K562 (cell line): ENCODE measurements around the gene LRP6. TPM values are rescaled to one million over a fixed set of nuclear protein-coding genes. Genes with fewer than 3 reads are reported as not detected.

Source experiments
- BCOR ChIP-seq: fragments of 450-650 bp; IDR thresholded peaks from 2 replicates; pipeline ENCODE4 v1.6.1; 2016
- BHLHE40 ChIP-seq: IDR thresholded peaks from 2 replicates; pipeline ENCODE4 v1.6.1; 2011; ENCODE audit warnings: low read length, improper control_type of control experiment
- CBX5 ChIP-seq: IDR thresholded peaks from 2 replicates; pipeline ENCODE4 v1.6.1; 2014; ENCODE audit warnings: low read depth, borderline replicate concordance
- ETV5 ChIP-seq: sonication (generic); formaldehyde crosslinking; IDR thresholded peaks from 2 replicates; pipeline ENCODE4 v1.4.0; 2020; ENCODE audit warnings: low read depth, mild to moderate bottlenecking, missing genetic modification reagents
- FOSL1 ChIP-seq: fragments of 200-800 bp; sonication (Bioruptor generic); conservative IDR thresholded peaks from 2 replicates; pipeline ENCODE4 v1.6.1; 2016; ENCODE audit warnings: missing genetic modification characterization, missing compliant biosample characterization
- HDAC8 ChIP-seq: fragments of 450-650 bp; IDR thresholded peaks from 2 replicates; pipeline ENCODE4 v1.6.1; 2016; ENCODE audit warnings: mild to moderate bottlenecking, missing genetic modification characterization, moderate library complexity, missing compliant biosample characterization
- HNRNPK ChIP-seq: fragments of 200-400 bp; formaldehyde crosslinking; IDR thresholded peaks from one replicate; pipeline ENCODE4 v1.6.1; 2018; ENCODE audit warnings: mild to moderate bottlenecking, low read depth, low read length; ENCODE audit not compliant: poor library complexity, severe bottlenecking
- KLF10 ChIP-seq: fragments of 250-450 bp; sonication (Bioruptor Pico); IDR thresholded peaks from 2 replicates; pipeline ENCODE4 v1.6.1; 2021; ENCODE audit warnings: matching md5 sums
- MEF2A ChIP-seq: IDR thresholded peaks from 2 replicates; pipeline ENCODE4 v1.6.1; 2011; ENCODE audit warnings: low read depth, mild to moderate bottlenecking, low read length, moderate library complexity; ENCODE audit not compliant: control insufficient read depth
- MLLT1 ChIP-seq, 2 experiments: fragments of 450-650 bp; IDR thresholded peaks; 2 replicates each; pipeline ENCODE4 v1.6.1; 2016
- MTA1 ChIP-seq: fragments of 450-650 bp; IDR thresholded peaks from 2 replicates; pipeline ENCODE4 v1.6.1; 2017; ENCODE audit warnings: borderline replicate concordance
- NR2C2 ChIP-seq, 2 experiments: fragments of 200-800 bp in 1 of 2; sonication (Bioruptor generic) in 1 of 2; sonication (generic) in 1 of 2; formaldehyde crosslinking in 1 of 2; IDR thresholded peaks; 2 replicates each; pipeline versions ENCODE4 v1.6.1 to v1.8.0; 2016 to 2022; ENCODE audit warnings: mild to moderate bottlenecking in 1 of 2, missing compliant biosample characterization in 1 of 2, missing genetic modification characterization in 1 of 2, missing genetic modification reagents in 1 of 2
- PURB ChIP-seq: sonication (generic); formaldehyde crosslinking; IDR thresholded peaks from 2 replicates; pipeline ENCODE4 v1.9.0; 2021; ENCODE audit warnings: low read depth, mild to moderate bottlenecking, missing genetic modification reagents
- RBM39 ChIP-seq: fragments of 200-400 bp; formaldehyde crosslinking; optimal IDR thresholded peaks from 2 replicates; pipeline ENCODE3; 2018; ENCODE audit warnings: low read depth, low read length
- RNF219 ChIP-seq: fragments of 250-450 bp; sonication (Bioruptor Pico); IDR thresholded peaks from 2 replicates; pipeline ENCODE4 v1.5.0; 2022; ENCODE audit warnings: mild to moderate bottlenecking
- SMARCB1 ChIP-seq: IDR thresholded peaks from 2 replicates; pipeline ENCODE4 v1.6.1; 2011; ENCODE audit warnings: improper control_type of control experiment, low read depth; ENCODE audit not compliant: insufficient read length
- SP2 ChIP-seq: IDR thresholded peaks from 2 replicates; pipeline ENCODE4 v1.6.1; 2011; ENCODE audit warnings: mild to moderate bottlenecking, low read depth, low read length, moderate library complexity; ENCODE audit not compliant: poor library complexity, severe bottlenecking; ENCODE audit errors: extremely low read depth
- TRIM28 ChIP-seq: fragments of 450-650 bp; IDR thresholded peaks from 2 replicates; pipeline ENCODE4 v1.6.1; 2017
- USF2 ChIP-seq: sonication (generic); formaldehyde crosslinking; IDR thresholded peaks from 2 replicates; pipeline ENCODE4 v1.5.0; 2020; ENCODE audit warnings: missing genetic modification reagents
- YY1 ChIP-seq, 3 experiments: IDR thresholded peaks; 2 replicates each; pipeline ENCODE4 v1.6.1; 2011; ENCODE audit warnings: low read length in 2 of 3, mild to moderate bottlenecking in 2 of 3, moderate library complexity in 2 of 3, borderline replicate concordance in 1 of 3, control low read depth in 1 of 3, low read depth in 1 of 3; ENCODE audit not compliant: insufficient read depth in 3 of 3, insufficient replicate concordance in 2 of 3, control insufficient read depth in 1 of 3, insufficient read length in 1 of 3; ENCODE audit errors: extremely low read depth in 1 of 3
- ZBTB17 ChIP-seq: fragments of 450-650 bp; formaldehyde crosslinking; IDR thresholded peaks from 2 replicates; pipeline ENCODE4 v1.4.0; 2020; ENCODE audit warnings: mild to moderate bottlenecking
- ZNF124 ChIP-seq: sonication (generic); formaldehyde crosslinking; IDR thresholded peaks from 2 replicates; pipeline ENCODE4 v1.8.1; 2022; ENCODE audit warnings: missing genetic modification reagents
- ZSCAN29 ChIP-seq: fragments of 450-650 bp; IDR thresholded peaks from 2 replicates; pipeline ENCODE4 v1.6.1; 2017
- polyA plus RNA-seq, 8 experiments: library from polyadenylated mRNA; depleted of rRNA in 4 of 8; stranded (reverse) in 5 of 8; unstranded in 3 of 8; fragments of >200 nt; fragmentation: Nextera tagmentation in 2 of 8; fragmentation: Illumina TruSeq in 1 of 8; extraction: Ambion mirVana in 2 of 8; extraction: Trizol in 1 of 8; gene quantifications; 2 replicates each; pipeline versions ENCODE4 v1.2.1 to v1.2.3, GENCODE V29; 2011 to 2014; ENCODE audit warnings: inconsistent platforms in 1 of 8, missing spikeins in 1 of 8
- total RNA-seq, 7 experiments: library from RNA; depleted of rRNA in 6 of 7; stranded (reverse); fragments of >200 nt in 6 of 7; fragmentation: Illumina TruSeq in 2 of 7; extraction: Trizol in 2 of 7; gene quantifications; 2 replicates each; pipeline versions ENCODE4 v1.2.1 to v1.2.3, GENCODE V29; 2011 to 2021; ENCODE audit warnings: low replicate concordance in 1 of 7
- TF ChIP-seq, protein P1 (sequence below): sonication (generic); formaldehyde crosslinking; IDR thresholded peaks from 2 replicates; pipeline ENCODE4 v1.9.0; 2022; ENCODE audit warnings: mild to moderate bottlenecking, missing genetic modification reagents

The LRP6 gene
- total and polyA plus RNA-seq, 9 of the 15 experiments (the other 6 are each of a cell fraction or from before 2014, with no cell fraction given): 3.0 to 17.0 (median 10.8) TPM

DNA sequence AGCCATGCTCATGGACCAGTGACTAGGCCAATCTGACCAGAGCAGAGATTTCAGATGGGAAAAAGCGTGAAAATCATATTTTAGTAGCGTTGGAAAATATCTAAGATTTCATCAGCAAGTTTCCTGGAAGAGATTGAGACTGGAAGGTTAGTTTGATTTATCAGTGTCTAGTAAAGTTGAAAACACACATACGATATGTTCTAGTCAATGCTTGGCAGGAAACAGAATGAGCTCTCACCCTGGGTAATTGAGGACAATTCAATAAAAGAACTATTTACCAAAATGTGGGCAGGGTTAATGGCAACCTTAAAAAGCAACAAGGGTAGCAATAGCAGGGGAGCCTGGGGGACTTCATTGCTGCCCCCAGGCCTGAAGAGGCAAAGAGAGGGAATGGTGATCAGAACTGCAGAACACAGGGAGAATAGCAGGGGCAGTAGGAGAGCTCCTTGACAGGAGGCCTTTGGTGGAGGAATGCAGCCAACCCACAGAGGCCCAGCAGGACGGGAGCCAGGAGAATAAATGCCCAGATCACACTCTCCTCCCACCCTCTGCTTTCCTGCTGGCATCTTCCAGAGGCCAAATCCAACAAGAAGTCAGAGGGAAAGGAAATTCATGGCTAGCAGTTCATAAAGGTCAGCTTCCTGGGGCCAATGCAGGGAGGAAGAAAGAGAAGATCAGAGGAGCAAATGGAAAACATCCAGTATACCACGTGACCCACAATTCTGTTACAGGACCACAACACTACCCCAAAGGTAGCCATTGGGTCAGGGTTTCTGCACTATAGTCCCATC, 27.6 kb upstream of the LRP6 start (continued):
- TF ChIP-seq HNRNPK (no peak), NR2C2 (CRISPR knock-in tag; IDR thresholded peaks at IDR 0.05) (no peak), NR2C2 (tag; IDR thresholded peaks at IDR 0.05) (no peak), USF2 (CRISPR knock-in tag) (peak; percentile 43), RBM39 (no peak), BCOR (no peak), CBX5 (no peak), ZBTB17 (CRISPR knock-in tag) (no peak), ETV5 (CRISPR knock-in tag) (no peak), MLLT1 (IDR thresholded peaks at IDR 0.05) (no peak), MTA1 (no peak), SMARCB1 (no peak), ZNF124 (CRISPR knock-in tag) (no peak), TRIM28 (no peak), KLF10 (CRISPR knock-in tag) (no peak), ZSCAN29 (no peak), MEF2A (no peak), RNF219 (no peak), FOSL1 (tag) (no peak), YY1 (IDR thresholded peaks at IDR 0.05; ENCODE audit: borderline replicate concordance in 1 of 3, control insufficient read depth in 1 of 3, extremely low read depth in 1 of 3, insufficient read depth in 3 of 3, insufficient read length in 1 of 3, insufficient replicate concordance in 2 of 3, low read depth in 1 of 3, low read length in 2 of 3) (no peak), SP2 (no peak), PURB (CRISPR knock-in tag) (no peak), BHLHE40 (no peak), HDAC8 (tag) (no peak)
- TF ChIP-seq, protein P1, sequence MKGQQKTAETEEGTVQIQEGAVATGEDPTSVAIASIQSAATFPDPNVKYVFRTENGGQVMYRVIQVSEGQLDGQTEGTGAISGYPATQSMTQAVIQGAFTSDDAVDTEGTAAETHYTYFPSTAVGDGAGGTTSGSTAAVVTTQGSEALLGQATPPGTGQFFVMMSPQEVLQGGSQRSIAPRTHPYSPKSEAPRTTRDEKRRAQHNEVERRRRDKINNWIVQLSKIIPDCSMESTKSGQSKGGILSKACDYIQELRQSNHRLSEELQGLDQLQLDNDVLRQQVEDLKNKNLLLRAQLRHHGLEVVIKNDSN (CRISPR knock-in tag): peak; percentile 39; the same call in 1 of the 2 replicates
